NCI-H146 treated with DMSO at 0.1 percent for 48 hours (cell line): ENCODE measurements around the gene METTL9.
"Not testable (repeated sequence)": the region's sequence is repeated elsewhere in the genome, so short reads cannot be mapped to it uniquely, and the experiment has no call there.

ENCODE experiments used
- DNase-seq: peaks from one replicate; lab custom pipeline; 2025; ENCODE audit not compliant: unreplicated experiment; lab: John Stamatoyannopoulos, UW

Gene METTL9

GRCh38 chr16:21656795-21657768, 57.7 kb downstream of the METTL9 start:
- DNase-seq, result peak; percentile 49

- no peak for DNase-seq
These were observed 59.7 kb downstream of the METTL9 start for GRCh38 chr16:21659124-21659523.

GRCh38 chr16:21663889-21664647, 64.7 kb downstream of the METTL9 start, which contains the start of gene OTOA:
Gene OTOA, plus strand, starts transcription at chr16:21663968. Its CDS starts 14,547 bp downstream, at chr16:21678515.
- DNase-seq, result no peak

GRCh38 chr16:21664801-21665492, 65.6 kb downstream of the METTL9 start:
- DNase-seq, result no peak

- no peak for DNase-seq
These were observed 67.4 kb downstream of the METTL9 start for GRCh38 chr16:21666772-21667171.

GRCh38 chr16:21667575-21667974, 68.2 kb downstream of the METTL9 start:
- DNase-seq, result no peak

GRCh38 chr16:21673469-21673868, 74.1 kb downstream of the METTL9 start:
- DNase-seq, result no peak

- not testable (repeated sequence) for DNase-seq
These were observed 75.1 kb downstream of the METTL9 start for GRCh38 chr16:21674456-21674855.

GRCh38 chr16:21680714-21681113, 81.3 kb downstream of the METTL9 start:
- DNase-seq, result not testable (repeated sequence)

- DNase-seq, result no peak
These were observed 83.8 kb downstream of the METTL9 start for GRCh38 chr16:21683184-21683583.

- no peak for DNase-seq
These were observed 84.8 kb downstream of the METTL9 start for GRCh38 chr16:21684199-21684598.

GRCh38 chr16:21685034-21685455, 85.7 kb downstream of the METTL9 start:
- DNase-seq, result no peak

- no peak for DNase-seq
These were observed 89.7 kb downstream of the METTL9 start for GRCh38 chr16:21689107-21689506.

GRCh38 chr16:21690967-21691366, 91.6 kb downstream of the METTL9 start:
- DNase-seq, result not testable (repeated sequence)

- DNase-seq, result no peak
These were observed 95.2 kb downstream of the METTL9 start for GRCh38 chr16:21694609-21695008.

GRCh38 chr16:21697032-21697431, 97.7 kb downstream of the METTL9 start:
- no peak for DNase-seq

GRCh38 chr16:21698169-21699032, 99.0 kb downstream of the METTL9 start:
- no peak for DNase-seq

- no peak for DNase-seq
These were observed 101.9 kb downstream of the METTL9 start for GRCh38 chr16:21701271-21701670.

- DNase-seq, result no peak
These were observed 102.9 kb downstream of the METTL9 start for GRCh38 chr16:21702276-21702675.

GRCh38 chr16:21703156-21703555, 103.8 kb downstream of the METTL9 start:
- DNase-seq, result no peak
